Umbilical cord (tissue), 2 donors: ENCODE measurements around the gene SSR3. TPM values are rescaled to one million over a fixed set of nuclear protein-coding genes. Genes with fewer than 3 reads are reported as not detected.

ENCODE experiments used
- DNase-seq: peaks from one replicate; pipeline ENCODE4 v3.0.0-alpha.2; 2015; ENCODE audit warnings: low spot score
- total RNA-seq: library from RNA; depleted of rRNA; stranded (reverse); fragments of >200 nt; gene quantifications from one replicate; pipeline ENCODE4 v1.2.3, GENCODE V29; 2014; ENCODE audit warnings: low replicate concordance; ENCODE audit not compliant: insufficient read depth

Gene SSR3
- total RNA-seq, 1 donor from 2014 or later: 98.5 TPM

GRCh38 chr3:156491192-156491591, 63.7 kb downstream of the SSR3 start:
- no peak for DNase-seq

Other genes with a start within 250 kb of the SSR3 start
- 63.1 TPM for gene TIPARP, start 119.5 kb upstream of the SSR3 start, total RNA-seq